HepG2 (cell line): Measurements from ENCODE around the gene GFRA3.

Experiments used
- CTCF ChIP-seq: sonication (generic); formaldehyde crosslinking; IDR thresholded peaks from 2 replicates; pipeline ENCODE4 v1.5.0; 2020; ENCODE audit warnings: mild to moderate bottlenecking, missing genetic modification reagents, moderate library complexity
- EHMT2 ChIP-seq: fragments of 200-600 bp; sonication (generic); IDR thresholded peaks from 2 replicates; pipeline ENCODE4 v1.7.0; 2017; ENCODE audit warnings: antibody characterized with exemption, low read depth, low read length, borderline replicate concordance
- FOSL1 ChIP-seq: sonication (generic); formaldehyde crosslinking; IDR thresholded peaks from 2 replicates; pipeline ENCODE4 v1.9.0; 2021; ENCODE audit warnings: missing genetic modification reagents, borderline replicate concordance
- ZFP41 ChIP-seq: sonication (generic); formaldehyde crosslinking; IDR thresholded peaks from 2 replicates; pipeline ENCODE4 v1.4.0; 2020; ENCODE audit warnings: mild to moderate bottlenecking, missing genetic modification reagents, borderline replicate concordance

- no peak for TF ChIP-seq CTCF (CRISPR knock-in tag)
- TF ChIP-seq ZFP41: no peak
- TF ChIP-seq FOSL1 (CRISPR knock-in tag): no peak
- no peak for TF ChIP-seq EHMT2
Measured at GRCh38 chr5:138246334-138246733, 28.1 kb downstream of the GFRA3 start.
